ENCODE data around the gene C9orf85. TPM values are rescaled to one million over a fixed set of nuclear protein-coding genes. Genes with fewer than 3 reads are reported as not detected.

C9orf85 gene
- total RNA-seq, 1 experiment from 2014 or later: 20.2 TPM

DNA sequence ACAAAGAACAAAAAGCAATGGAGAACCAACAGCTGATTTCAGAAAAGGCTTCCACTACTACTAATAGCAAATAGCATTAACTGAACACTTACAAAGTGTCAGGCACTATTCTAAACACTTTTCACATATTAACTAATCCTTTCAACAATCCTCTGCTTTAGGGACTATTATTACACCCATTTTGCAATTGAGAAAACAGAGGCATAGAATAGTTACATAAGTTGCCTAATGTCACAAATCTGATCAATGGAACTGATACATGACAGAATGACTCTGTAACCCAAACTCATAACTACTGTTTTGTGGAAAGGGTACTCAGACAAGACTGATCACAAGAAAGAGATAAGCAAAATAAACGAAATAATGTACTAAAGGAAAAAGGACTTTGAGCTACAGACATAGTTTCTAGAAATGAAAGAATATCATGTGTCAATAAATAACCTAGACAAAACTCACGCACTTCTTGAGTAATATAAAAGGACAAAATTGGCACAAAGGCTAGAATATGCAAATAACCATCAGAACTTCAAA, 31.7 kb upstream of the C9orf85 start (continued):
- TF ChIP-seq CREM (CRISPR knock-in tag; IDR thresholded peaks at IDR 0.05) (no peak), GTF2I (CRISPR knock-in tag; conservative IDR thresholded peaks at IDR 0.05) (no peak)
- TF ChIP-seq, protein P1, sequence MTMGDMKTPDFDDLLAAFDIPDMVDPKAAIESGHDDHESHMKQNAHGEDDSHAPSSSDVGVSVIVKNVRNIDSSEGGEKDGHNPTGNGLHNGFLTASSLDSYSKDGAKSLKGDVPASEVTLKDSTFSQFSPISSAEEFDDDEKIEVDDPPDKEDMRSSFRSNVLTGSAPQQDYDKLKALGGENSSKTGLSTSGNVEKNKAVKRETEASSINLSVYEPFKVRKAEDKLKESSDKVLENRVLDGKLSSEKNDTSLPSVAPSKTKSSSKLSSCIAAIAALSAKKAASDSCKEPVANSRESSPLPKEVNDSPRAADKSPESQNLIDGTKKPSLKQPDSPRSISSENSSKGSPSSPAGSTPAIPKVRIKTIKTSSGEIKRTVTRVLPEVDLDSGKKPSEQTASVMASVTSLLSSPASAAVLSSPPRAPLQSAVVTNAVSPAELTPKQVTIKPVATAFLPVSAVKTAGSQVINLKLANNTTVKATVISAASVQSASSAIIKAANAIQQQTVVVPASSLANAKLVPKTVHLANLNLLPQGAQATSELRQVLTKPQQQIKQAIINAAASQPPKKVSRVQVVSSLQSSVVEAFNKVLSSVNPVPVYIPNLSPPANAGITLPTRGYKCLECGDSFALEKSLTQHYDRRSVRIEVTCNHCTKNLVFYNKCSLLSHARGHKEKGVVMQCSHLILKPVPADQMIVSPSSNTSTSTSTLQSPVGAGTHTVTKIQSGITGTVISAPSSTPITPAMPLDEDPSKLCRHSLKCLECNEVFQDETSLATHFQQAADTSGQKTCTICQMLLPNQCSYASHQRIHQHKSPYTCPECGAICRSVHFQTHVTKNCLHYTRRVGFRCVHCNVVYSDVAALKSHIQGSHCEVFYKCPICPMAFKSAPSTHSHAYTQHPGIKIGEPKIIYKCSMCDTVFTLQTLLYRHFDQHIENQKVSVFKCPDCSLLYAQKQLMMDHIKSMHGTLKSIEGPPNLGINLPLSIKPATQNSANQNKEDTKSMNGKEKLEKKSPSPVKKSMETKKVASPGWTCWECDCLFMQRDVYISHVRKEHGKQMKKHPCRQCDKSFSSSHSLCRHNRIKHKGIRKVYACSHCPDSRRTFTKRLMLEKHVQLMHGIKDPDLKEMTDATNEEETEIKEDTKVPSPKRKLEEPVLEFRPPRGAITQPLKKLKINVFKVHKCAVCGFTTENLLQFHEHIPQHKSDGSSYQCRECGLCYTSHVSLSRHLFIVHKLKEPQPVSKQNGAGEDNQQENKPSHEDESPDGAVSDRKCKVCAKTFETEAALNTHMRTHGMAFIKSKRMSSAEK (CRISPR knock-in tag; IDR thresholded peaks at IDR 0.05; ENCODE audit: borderline replicate concordance): no peak
- TF ChIP-seq, protein P2, sequence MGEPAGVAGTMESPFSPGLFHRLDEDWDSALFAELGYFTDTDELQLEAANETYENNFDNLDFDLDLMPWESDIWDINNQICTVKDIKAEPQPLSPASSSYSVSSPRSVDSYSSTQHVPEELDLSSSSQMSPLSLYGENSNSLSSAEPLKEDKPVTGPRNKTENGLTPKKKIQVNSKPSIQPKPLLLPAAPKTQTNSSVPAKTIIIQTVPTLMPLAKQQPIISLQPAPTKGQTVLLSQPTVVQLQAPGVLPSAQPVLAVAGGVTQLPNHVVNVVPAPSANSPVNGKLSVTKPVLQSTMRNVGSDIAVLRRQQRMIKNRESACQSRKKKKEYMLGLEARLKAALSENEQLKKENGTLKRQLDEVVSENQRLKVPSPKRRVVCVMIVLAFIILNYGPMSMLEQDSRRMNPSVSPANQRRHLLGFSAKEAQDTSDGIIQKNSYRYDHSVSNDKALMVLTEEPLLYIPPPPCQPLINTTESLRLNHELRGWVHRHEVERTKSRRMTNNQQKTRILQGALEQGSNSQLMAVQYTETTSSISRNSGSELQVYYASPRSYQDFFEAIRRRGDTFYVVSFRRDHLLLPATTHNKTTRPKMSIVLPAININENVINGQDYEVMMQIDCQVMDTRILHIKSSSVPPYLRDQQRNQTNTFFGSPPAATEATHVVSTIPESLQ (CRISPR knock-in tag; IDR thresholded peaks at IDR 0.05): no peak

DNA sequence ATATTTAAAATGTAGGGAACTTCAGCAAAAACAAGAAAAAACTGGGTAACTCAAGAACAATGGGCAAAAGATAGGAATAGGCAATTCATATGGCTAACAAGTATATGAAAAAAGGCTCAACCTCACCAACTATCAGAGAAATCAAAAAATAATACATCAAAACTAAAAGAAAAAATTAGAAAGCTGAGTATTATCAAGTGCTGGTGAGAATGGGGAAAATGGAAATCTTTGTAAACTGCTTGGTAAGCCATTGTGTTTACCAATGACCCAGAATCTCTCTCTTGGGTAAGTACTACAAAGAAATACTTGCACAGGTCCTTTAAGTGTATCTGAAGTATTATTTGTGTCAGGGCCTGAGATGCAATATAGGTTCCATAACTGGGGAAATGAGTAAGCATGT, 27.4 kb upstream of the C9orf85 start:
- ChIA-PET CTCF (no interaction called here), POLR2A (no interaction called here)
- Mint-ChIP-seq H3K36me3 (peaks cover 36% of the 10 kb centered on the region), H3K27me3 (ENCODE audit: low read depth) (no peaks in the 10 kb centered on the region), H3K4me3 (no peak overlapping the region), H3K27ac (no peak overlapping the region), H3K4me1 (peaks cover 41% of the 10 kb centered on the region), H3K9me3 (peaks cover 21% of the 10 kb centered on the region)
- ATAC-seq (no peak), DNase-seq (ENCODE audit: low spot score) (no peak)
- TF ChIP-seq, protein P3, sequence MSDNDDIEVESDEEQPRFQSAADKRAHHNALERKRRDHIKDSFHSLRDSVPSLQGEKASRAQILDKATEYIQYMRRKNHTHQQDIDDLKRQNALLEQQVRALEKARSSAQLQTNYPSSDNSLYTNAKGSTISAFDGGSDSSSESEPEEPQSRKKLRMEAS (CRISPR knock-in tag; IDR thresholded peaks at IDR 0.05): no peak
- no peak for TF ChIP-seq ATF1 (CRISPR knock-in tag; IDR thresholded peaks at IDR 0.05)
- TF ChIP-seq SOX15 (CRISPR knock-in tag; IDR thresholded peaks at IDR 0.05): no peak
- no peak for TF ChIP-seq TEAD1 (CRISPR knock-in tag; IDR thresholded peaks at IDR 0.05)
- no peak for TF ChIP-seq EMX1 (CRISPR knock-in tag; IDR thresholded peaks at IDR 0.05)

DNA sequence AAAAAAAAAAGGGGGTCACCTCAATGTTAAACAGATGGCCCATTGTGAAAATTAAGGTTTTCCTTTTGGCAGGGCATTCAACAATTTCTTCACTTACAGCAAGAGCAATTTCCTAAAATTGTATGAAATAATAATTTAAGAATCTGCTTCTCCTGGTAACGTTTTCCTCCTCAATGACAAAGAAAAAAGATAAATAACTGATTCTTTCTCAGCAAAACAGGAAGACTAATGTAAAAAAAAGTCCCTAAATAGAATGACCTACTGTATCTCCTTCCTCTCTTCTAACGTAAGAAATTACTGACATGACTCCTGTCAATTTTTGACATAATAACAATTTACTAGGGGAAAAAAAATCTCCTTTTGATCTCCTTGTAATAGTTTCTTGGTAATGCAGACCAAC, 26.0 kb upstream of the C9orf85 start:
- POLR2A ChIA-PET: no interaction called here
- Mint-ChIP-seq H3K4me1 (peaks cover 39% of the 10 kb centered on the region), H3K27me3 (ENCODE audit: low read depth) (no peaks in the 10 kb centered on the region), H3K4me3 (no peak overlapping the region), H3K9me3 (peaks cover 16% of the 10 kb centered on the region), H3K27ac (no peak overlapping the region), H3K36me3 (peaks cover 36% of the 10 kb centered on the region)
- no peak for DNase-seq (ENCODE audit: low spot score)
- TF ChIP-seq SOX15 (CRISPR knock-in tag; IDR thresholded peaks at IDR 0.05): no peak
- TF ChIP-seq, protein P4, sequence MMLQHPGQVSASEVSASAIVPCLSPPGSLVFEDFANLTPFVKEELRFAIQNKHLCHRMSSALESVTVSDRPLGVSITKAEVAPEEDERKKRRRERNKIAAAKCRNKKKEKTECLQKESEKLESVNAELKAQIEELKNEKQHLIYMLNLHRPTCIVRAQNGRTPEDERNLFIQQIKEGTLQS (CRISPR knock-in tag; conservative IDR thresholded peaks at IDR 0.05): no peak
- TF ChIP-seq NR1H2 (CRISPR knock-in tag; IDR thresholded peaks at IDR 0.05): no peak
- TF ChIP-seq TEAD1 (CRISPR knock-in tag; IDR thresholded peaks at IDR 0.05): no peak
- no peak for TF ChIP-seq KAT7 (CRISPR knock-in tag; IDR thresholded peaks at IDR 0.05; ENCODE audit: borderline replicate concordance)
- no peak for TF ChIP-seq ZBTB21 (CRISPR knock-in tag; IDR thresholded peaks at IDR 0.05; ENCODE audit: borderline replicate concordance)
- TF ChIP-seq ZNF219 (CRISPR knock-in tag; IDR thresholded peaks at IDR 0.05; ENCODE audit: borderline replicate concordance): no peak
- TF ChIP-seq CBFB (CRISPR knock-in tag; IDR thresholded peaks at IDR 0.05; ENCODE audit: low read depth): no peak
- TF ChIP-seq, protein P5, sequence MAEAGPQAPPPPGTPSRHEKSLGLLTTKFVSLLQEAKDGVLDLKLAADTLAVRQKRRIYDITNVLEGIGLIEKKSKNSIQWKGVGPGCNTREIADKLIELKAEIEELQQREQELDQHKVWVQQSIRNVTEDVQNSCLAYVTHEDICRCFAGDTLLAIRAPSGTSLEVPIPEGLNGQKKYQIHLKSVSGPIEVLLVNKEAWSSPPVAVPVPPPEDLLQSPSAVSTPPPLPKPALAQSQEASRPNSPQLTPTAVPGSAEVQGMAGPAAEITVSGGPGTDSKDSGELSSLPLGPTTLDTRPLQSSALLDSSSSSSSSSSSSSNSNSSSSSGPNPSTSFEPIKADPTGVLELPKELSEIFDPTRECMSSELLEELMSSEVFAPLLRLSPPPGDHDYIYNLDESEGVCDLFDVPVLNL (CRISPR knock-in tag; IDR thresholded peaks at IDR 0.05; ENCODE audit: borderline replicate concordance, low read depth): no peak
- no peak for TF ChIP-seq ZNF263 (CRISPR knock-in tag; IDR thresholded peaks at IDR 0.05; ENCODE audit: low read depth)
- no peak for TF ChIP-seq CREB1 (CRISPR knock-in tag; IDR thresholded peaks at IDR 0.05)
- TF ChIP-seq, protein P6, sequence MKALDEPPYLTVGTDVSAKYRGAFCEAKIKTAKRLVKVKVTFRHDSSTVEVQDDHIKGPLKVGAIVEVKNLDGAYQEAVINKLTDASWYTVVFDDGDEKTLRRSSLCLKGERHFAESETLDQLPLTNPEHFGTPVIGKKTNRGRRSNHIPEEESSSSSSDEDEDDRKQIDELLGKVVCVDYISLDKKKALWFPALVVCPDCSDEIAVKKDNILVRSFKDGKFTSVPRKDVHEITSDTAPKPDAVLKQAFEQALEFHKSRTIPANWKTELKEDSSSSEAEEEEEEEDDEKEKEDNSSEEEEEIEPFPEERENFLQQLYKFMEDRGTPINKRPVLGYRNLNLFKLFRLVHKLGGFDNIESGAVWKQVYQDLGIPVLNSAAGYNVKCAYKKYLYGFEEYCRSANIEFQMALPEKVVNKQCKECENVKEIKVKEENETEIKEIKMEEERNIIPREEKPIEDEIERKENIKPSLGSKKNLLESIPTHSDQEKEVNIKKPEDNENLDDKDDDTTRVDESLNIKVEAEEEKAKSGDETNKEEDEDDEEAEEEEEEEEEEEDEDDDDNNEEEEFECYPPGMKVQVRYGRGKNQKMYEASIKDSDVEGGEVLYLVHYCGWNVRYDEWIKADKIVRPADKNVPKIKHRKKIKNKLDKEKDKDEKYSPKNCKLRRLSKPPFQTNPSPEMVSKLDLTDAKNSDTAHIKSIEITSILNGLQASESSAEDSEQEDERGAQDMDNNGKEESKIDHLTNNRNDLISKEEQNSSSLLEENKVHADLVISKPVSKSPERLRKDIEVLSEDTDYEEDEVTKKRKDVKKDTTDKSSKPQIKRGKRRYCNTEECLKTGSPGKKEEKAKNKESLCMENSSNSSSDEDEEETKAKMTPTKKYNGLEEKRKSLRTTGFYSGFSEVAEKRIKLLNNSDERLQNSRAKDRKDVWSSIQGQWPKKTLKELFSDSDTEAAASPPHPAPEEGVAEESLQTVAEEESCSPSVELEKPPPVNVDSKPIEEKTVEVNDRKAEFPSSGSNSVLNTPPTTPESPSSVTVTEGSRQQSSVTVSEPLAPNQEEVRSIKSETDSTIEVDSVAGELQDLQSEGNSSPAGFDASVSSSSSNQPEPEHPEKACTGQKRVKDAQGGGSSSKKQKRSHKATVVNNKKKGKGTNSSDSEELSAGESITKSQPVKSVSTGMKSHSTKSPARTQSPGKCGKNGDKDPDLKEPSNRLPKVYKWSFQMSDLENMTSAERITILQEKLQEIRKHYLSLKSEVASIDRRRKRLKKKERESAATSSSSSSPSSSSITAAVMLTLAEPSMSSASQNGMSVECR (CRISPR knock-in tag; IDR thresholded peaks at IDR 0.05; ENCODE audit: borderline replicate concordance): no peak
- TF ChIP-seq IRF2 (CRISPR knock-in tag; IDR thresholded peaks at IDR 0.05; ENCODE audit: borderline replicate concordance, low read depth): no peak
- TF ChIP-seq GABPB1 (CRISPR knock-in tag; IDR thresholded peaks at IDR 0.05): no peak
- TF ChIP-seq ZNF138 (CRISPR knock-in tag; conservative IDR thresholded peaks at IDR 0.05): no peak
- TF ChIP-seq PRRX2 (CRISPR knock-in tag; IDR thresholded peaks at IDR 0.05): no peak
- no peak for ATAC-seq
- CTCF ChIA-PET: no interaction called here

All from WTC11 (cell line).